ENCODE measurements around the gene ARHGAP31. TPM values are rescaled to one million over a fixed set of nuclear protein-coding genes. Genes with fewer than 3 reads are reported as not detected.
"Not testable (repeated sequence)": the region's sequence is repeated elsewhere in the genome, so short reads cannot be mapped to it uniquely, and the experiment has no call there.

Gene ARHGAP31
- total and polyA plus RNA-seq, 8 donors, result 31.5 to 70.3 (median 42.3) TPM

GRCh38 chr3:119364401-119364800 is 70.2 kb downstream of the ARHGAP31 start:
- TF ChIP-seq CTCF (IDR thresholded peaks at IDR 0.05), result no peak
- intact Hi-C loops (cut with DNase I), result no loop called here

DNA sequence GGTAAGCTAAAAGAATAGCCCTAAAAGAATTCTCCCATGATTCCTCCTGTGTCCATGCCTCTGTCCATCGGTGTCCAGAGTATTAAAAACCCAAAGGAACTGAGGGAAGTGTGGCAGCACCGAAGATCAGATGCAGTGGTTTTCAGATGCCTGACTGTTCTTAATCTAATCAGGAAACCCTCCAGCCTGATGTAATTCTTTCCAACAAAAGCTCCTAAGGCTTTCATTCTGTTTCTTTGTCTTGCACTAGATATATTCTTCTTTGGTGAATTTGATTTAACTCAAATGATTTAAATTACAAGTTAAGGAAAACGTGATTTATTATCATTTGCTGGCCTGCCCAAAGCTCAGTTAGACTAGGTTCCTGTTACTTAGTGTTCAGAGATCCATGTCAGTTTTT is 71.2 kb downstream of the ARHGAP31 start:
- peaks cover 0 to 38% of the 10 kb centered on the region in 2 donors for H3K36me3 ChIP-seq
- no peak overlapping the region for H3K4me3 ChIP-seq
- H3K27me3 ChIP-seq, result no peaks in the 10 kb centered on the region
- H3K9me3 ChIP-seq, result no peaks in the 10 kb centered on the region
- intact Hi-C loops (cut with DNase I), result no loop called here
- H3K4me1 ChIP-seq, result peaks cover 2 to 10% of the 10 kb centered on the region in 2 donors
- no peak for TF ChIP-seq CTCF (IDR thresholded peaks at IDR 0.05)
- no peak for DNase-seq
- ATAC-seq, result no peak
- H3K27ac ChIP-seq, result no peak overlapping the region

More at GRCh38 chr3:119364401-119364800, 70.2 kb downstream of the ARHGAP31 start:
- no peak overlapping the region for H3K4me3 ChIP-seq
- H3K27ac ChIP-seq, result no peak overlapping the region
- no peaks in the 10 kb centered on the region for H3K9me3 ChIP-seq
- no peaks in the 10 kb centered on the region for H3K27me3 ChIP-seq
- DNase-seq, result no peak
- H3K36me3 ChIP-seq, result peaks cover 0 to 38% of the 10 kb centered on the region in 2 donors
- H3K4me1 ChIP-seq, result peaks cover 10 to 12% of the 10 kb centered on the region in 2 donors
- no peak for ATAC-seq

- Histone ChIP-seq H3K9me3 (no peaks in the 10 kb centered on the region), H3K27ac (no peak overlapping the region), H3K4me3 (no peak overlapping the region), H3K36me3 (peaks cover 0 to 45% of the 10 kb centered on the region in 2 donors), H3K4me1 (peaks cover 0 to 6% of the 10 kb centered on the region in 2 donors), H3K27me3 (no peaks in the 10 kb centered on the region)
- ATAC-seq (no peak), DNase-seq (no peak)
- no peak for TF ChIP-seq CTCF (IDR thresholded peaks at IDR 0.05)
- intact Hi-C loops (cut with DNase I), result no loop called here
Measured at GRCh38 chr3:119367000-119367399, 72.8 kb downstream of the ARHGAP31 start.

GRCh38 chr3:119368298-119368697 is 74.1 kb downstream of the ARHGAP31 start:
- Histone ChIP-seq H3K4me3 (no peak overlapping the region), H3K27ac (peak overlapping the region in 1 of 2 donors; percentile 23), H3K27me3 (no peaks in the 10 kb centered on the region), H3K36me3 (peaks cover 0 to 45% of the 10 kb centered on the region in 2 donors), H3K9me3 (no peaks in the 10 kb centered on the region), H3K4me1 (no peaks in the 10 kb centered on the region)
- ATAC-seq (no peak), DNase-seq (no peak)
- TF ChIP-seq CTCF (IDR thresholded peaks at IDR 0.05), result no peak
- intact Hi-C loops (cut with DNase I), result no loop called here

DNA sequence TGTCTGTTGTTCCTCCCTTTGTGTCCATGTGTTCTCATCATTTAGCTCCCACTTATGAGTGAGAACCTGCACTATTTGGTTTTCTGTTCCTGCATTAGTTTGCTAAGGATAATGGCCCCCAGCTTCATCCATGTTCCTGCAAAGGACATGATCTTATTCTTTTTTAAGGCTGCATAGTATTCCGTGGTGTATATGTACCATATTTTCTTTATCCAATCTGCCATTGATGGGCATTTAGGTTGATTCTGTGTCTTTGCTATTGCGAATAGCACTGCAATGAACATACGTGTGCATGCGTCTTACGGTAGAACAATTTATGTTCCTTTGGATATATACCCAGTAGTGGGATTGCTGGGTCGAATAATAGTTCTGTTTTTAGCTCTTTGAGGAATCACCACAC is 77.6 kb downstream of the ARHGAP31 start:
- H3K36me3 ChIP-seq, result peaks cover 0 to 52% of the 10 kb centered on the region in 2 donors
- ATAC-seq; H3K27me3 ChIP-seq; DNase-seq; H3K27ac ChIP-seq; H3K4me3 ChIP-seq; H3K9me3 ChIP-seq; intact Hi-C loops (cut with DNase I); H3K4me1 ChIP-seq: not testable (repeated sequence)

GRCh38 chr3:119375106-119375505 is 80.9 kb downstream of the ARHGAP31 start:
- intact Hi-C loops (cut with DNase I), result no loop called here
- Histone ChIP-seq H3K4me1 (no peaks in the 10 kb centered on the region), H3K27me3 (no peaks in the 10 kb centered on the region), H3K27ac (no peak overlapping the region), H3K9me3 (no peaks in the 10 kb centered on the region), H3K4me3 (no peak overlapping the region), H3K36me3 (peaks cover 0 to 34% of the 10 kb centered on the region in 2 donors)
- no peak for TF ChIP-seq CTCF (IDR thresholded peaks at IDR 0.05)
- no peak for ATAC-seq
- DNase-seq, result no peak
